Spleen (tissue), 13 donors: ENCODE data around the gene EPHX1. TPM values are rescaled to one million over a fixed set of nuclear protein-coding genes. Genes with fewer than 3 reads are reported as not detected.
"Not testable (repeated sequence)": the region's sequence is repeated elsewhere in the genome, so short reads cannot be mapped to it uniquely, and the experiment has no call there.

Experiments used
- DNase-seq: peaks from one replicate; pipeline ENCODE4 v3.0.0-alpha.2; 2020
- H3K27ac ChIP-seq, 8 donors: fragments of 200-600 bp; sonication (generic) in 7 of 8; 1 replicate in 4 of 8; 2 replicates in 4 of 8; pipeline versions ENCODE4 v1.5.0 to v1.8.0; 2016 to 2021; ENCODE audit warnings: inconsistent platforms in 4 of 8, mild to moderate bottlenecking in 4 of 8, moderate library complexity in 1 of 8
- H3K27me3 ChIP-seq, 7 donors: fragments of 200-600 bp; sonication (generic) in 6 of 7; replicated peaks in 1 of 7; 1 replicate in 4 of 7; 2 replicates in 3 of 7; pipeline versions ENCODE4 v1.5.0 to v1.8.0; 2016 to 2021; ENCODE audit warnings: inconsistent platforms in 3 of 7, mild to moderate bottlenecking in 1 of 7
- H3K36me3 ChIP-seq, 6 donors: fragments of 200-600 bp; sonication (generic) in 5 of 6; 1 replicate in 4 of 6; 2 replicates in 2 of 6; pipeline versions ENCODE4 v1.5.0 to v1.8.0; 2016 to 2021; ENCODE audit warnings: inconsistent platforms in 2 of 6
- H3K4me1 ChIP-seq, 6 donors: fragments of 200-600 bp; sonication (generic) in 5 of 6; 1 replicate in 3 of 6; 2 replicates in 3 of 6; pipeline versions ENCODE4 v1.5.0 to v1.8.0; 2016 to 2021; ENCODE audit warnings: inconsistent platforms in 3 of 6
- H3K4me3 ChIP-seq, 8 donors: fragments of 200-600 bp; sonication (generic) in 7 of 8; 1 replicate in 4 of 8; 2 replicates in 4 of 8; pipeline versions ENCODE4 v1.5.0 to v1.8.0; 2016 to 2021; ENCODE audit warnings: inconsistent platforms in 4 of 8, mild to moderate bottlenecking in 4 of 8, moderate library complexity in 2 of 8
- H3K9me3 ChIP-seq, 8 donors: fragments of 200-600 bp; sonication (generic) in 7 of 8; 1 replicate in 4 of 8; 2 replicates in 4 of 8; pipeline versions ENCODE4 v1.5.0 to v1.8.0; 2016 to 2021; ENCODE audit warnings: inconsistent platforms in 4 of 8
- POLR2A ChIP-seq, 3 donors: fragments of 450-650 bp; IDR thresholded peaks; one replicate each; pipeline ENCODE4 v1.5.1; 2017; ENCODE audit warnings: antibody characterized with exemption in 3 of 3, mild to moderate bottlenecking in 1 of 3
- POLR2AphosphoS5 ChIP-seq, 3 donors: sonication (generic); formaldehyde crosslinking; IDR thresholded peaks; one replicate each; pipeline ENCODE4 v1.5.1; 2017; ENCODE audit warnings: antibody characterized with exemption in 3 of 3
- WGBS, 5 donors: extraction: QIAGEN DNeasy Blood & Tissue Kit in 3 of 5; methylation state at CpG; one replicate each; pipeline versions ENCODE4 v1.1.5 to v1.1.7; 2013 to 2018; 5-methylcytosine and 5-hydroxymethylcytosine counted together
- intact Hi-C: fragments of 100-400 bp; cut with DNase I; formaldehyde crosslinking; loops from one replicate; pipeline ENCODE4 v1.15.0; 2023; ENCODE audit warnings: low total_unique reads
- long read RNA-seq, 2 donors: transcript quantifications; one replicate each; lab custom pipeline, GENCODE V29; 2026
- polyA plus RNA-seq, 3 donors: library from polyadenylated mRNA; stranded (reverse); fragments of 200-250 nt; gene quantifications; one replicate each; pipeline ENCODE4 v1.2.1, GENCODE V29; 2013
- total RNA-seq, 7 donors: library from RNA; depleted of rRNA in 3 of 7; stranded (reverse); fragments of >200 nt in 3 of 7; fragmentation: NEBNext Ultra II Directional in 4 of 7; extraction: Animal tissue kit (Norgen Biotek cat#: 25700) in 4 of 7; gene quantifications; one replicate each; pipeline versions ENCODE4 v1.1.0 to v1.2.1, GENCODE V29; 2016 to 2021
- TF ChIP-seq, protein P1 (sequence below), 11 experiments: fragments of 200-600 bp in 7 of 11; fragments of 450-650 bp in 4 of 11; sonication (generic) in 4 of 11; IDR thresholded peaks in 8 of 11; conservative IDR thresholded peaks in 3 of 11; 1 replicate in 7 of 11; 2 replicates in 4 of 11; pipeline versions ENCODE4 v1.4.0 to v1.8.0; 2016 to 2021; ENCODE audit warnings: antibody characterized with exemption in 11 of 11, inconsistent platforms in 4 of 11, mild to moderate bottlenecking in 1 of 11
- donor health status: healthy with polysubstance abuse.
- donor health status: DM: no; HTN: no; CAD: no; lungs with moderate emphysema.
- donor health status: DM: no; HTN: no; CAD: no.
- donor health status: Bipolar disorder and iron deficiency.
- donor health status: healthy.
- donor health status: DM: no; HTN: no; CAD: no.
- donor health status: DM: yes; HTN: yes; CAD: no.

The EPHX1 gene
- total RNA-seq: 10 to 100 TPM; 30.1 to 92.8 (median 81.4) TPM
- polyA plus RNA-seq: 10 to 100 TPM in 2 of 3 donors, 1 to 10 TPM in 1; 3.9 to 12.2 (median 10.7) TPM
- long read RNA-seq, donor 1, transcript EPHX1-201 (9 exons, 1,660 nt): major isoform, 20 of 53 reads
- long read RNA-seq, donor 1, transcript EPHX1-203 (4 exons, 567 nt): minor isoform, 11 of 53 reads
- long read RNA-seq, donor 1, partial matches to known transcripts: 20 of 53 reads
- long read RNA-seq, donor 1, other reads (novel, unspliced or antisense): 0 of 53 reads
- long read RNA-seq, donor 2, transcript EPHX1-201 (9 exons, 1,660 nt): major isoform, 13 of 18 reads
- long read RNA-seq, donor 2, partial matches to known transcripts: 0 of 18 reads
- long read RNA-seq, donor 2, other reads (novel, unspliced or antisense): 0 of 18 reads

DNA sequence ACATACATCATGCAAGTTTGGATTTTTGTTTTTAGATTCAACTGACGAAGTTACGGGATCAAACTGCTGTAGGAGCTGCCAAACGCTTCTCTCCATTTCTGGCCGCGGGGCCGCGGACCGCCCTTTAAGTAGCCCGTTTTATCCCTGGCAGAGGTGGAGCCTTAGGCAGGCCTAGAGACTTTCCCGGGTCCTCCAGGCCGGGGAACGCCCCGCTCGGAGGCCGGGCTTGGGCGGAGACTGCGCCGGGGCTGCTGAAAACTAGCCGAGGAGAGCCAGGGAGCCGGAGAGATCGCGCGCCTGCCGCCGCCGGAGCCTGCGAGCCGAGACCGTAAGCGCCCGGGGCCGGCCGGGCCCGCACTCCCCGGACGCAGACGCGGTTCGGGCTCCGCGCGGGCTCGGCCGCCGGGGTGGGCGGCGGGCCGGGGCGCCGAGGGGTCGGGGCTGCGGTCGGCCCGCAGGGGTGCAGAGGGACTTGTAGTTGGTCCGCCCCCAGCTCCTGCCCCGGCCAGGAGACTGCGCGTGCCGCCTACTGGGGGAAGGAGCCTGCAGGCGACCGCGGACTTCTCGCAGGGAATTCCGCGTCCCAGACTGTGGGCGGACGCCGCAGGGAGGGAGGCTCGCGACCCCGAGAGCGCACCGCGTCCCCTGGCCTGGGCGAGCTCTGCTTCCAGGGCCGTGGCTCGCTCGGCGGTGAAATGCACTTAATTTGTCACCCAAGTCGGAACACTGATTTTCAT, at the start of gene EPHX1:
Gene EPHX1 (plus strand): TSS at position 283 of the 737 bp plus-strand sequence. CDS start 18,606 bp downstream, outside the sequence.
- no peaks in the 10 kb centered on the region for H3K9me3 ChIP-seq
- intact Hi-C loops: no loop called here
- H3K27me3 ChIP-seq: peaks cover 0 to 15% (median 0%) of the 10 kb centered on the region in 7 donors
- 0 to 1% (median 1%) methylated on average over 26 to 80 of the region's 80 CpGs for WGBS, 5 donors
- peak; percentile 93 for DNase-seq
- H3K27ac ChIP-seq: peak within 1 kb of the TSS in 7 of 8 donors; percentile 58 to 90 (median 83)
- H3K4me1 ChIP-seq: peaks cover 21 to 65% (median 48%) of the 10 kb centered on the region in 6 donors
- TF ChIP-seq POLR2AphosphoS5 (IDR thresholded peaks at IDR 0.05) (peak; percentile 72 to 90 (median 85)), POLR2A (IDR thresholded peaks at IDR 0.05) (peak in 1 of 3 donors; percentile 81)
- TF ChIP-seq, protein P1, sequence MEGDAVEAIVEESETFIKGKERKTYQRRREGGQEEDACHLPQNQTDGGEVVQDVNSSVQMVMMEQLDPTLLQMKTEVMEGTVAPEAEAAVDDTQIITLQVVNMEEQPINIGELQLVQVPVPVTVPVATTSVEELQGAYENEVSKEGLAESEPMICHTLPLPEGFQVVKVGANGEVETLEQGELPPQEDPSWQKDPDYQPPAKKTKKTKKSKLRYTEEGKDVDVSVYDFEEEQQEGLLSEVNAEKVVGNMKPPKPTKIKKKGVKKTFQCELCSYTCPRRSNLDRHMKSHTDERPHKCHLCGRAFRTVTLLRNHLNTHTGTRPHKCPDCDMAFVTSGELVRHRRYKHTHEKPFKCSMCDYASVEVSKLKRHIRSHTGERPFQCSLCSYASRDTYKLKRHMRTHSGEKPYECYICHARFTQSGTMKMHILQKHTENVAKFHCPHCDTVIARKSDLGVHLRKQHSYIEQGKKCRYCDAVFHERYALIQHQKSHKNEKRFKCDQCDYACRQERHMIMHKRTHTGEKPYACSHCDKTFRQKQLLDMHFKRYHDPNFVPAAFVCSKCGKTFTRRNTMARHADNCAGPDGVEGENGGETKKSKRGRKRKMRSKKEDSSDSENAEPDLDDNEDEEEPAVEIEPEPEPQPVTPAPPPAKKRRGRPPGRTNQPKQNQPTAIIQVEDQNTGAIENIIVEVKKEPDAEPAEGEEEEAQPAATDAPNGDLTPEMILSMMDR (IDR thresholded peaks at IDR 0.05 in 8 of 11, conservative IDR thresholded peaks at IDR 0.05 in 3 of 11): peak in 5 of 11 experiments; percentile 22 to 42 (median 31)
- H3K4me3 ChIP-seq: peak within 1 kb of the TSS; percentile 46 to 85 (median 58)
- H3K36me3 ChIP-seq: no peaks in the 10 kb centered on the region

DNA sequence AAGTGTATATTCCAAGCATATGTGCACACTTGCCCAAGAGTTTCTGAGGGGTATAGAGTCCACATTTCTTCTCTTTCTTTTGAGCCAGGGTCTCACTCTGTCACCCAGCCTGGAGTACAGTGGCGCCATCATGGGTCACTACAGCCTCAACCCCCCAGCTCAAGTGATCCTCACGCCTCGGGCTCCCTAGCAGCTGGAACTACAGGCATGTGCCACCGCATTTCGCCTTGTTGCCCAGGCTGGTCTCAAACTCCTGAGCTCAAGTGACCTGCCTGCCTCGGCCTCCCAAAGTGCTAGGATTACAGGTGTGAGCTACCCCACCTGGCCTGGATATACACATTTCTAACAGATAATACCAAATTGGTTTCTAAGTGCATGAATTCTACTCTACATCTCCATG, 49.4 kb upstream of the EPHX1 start:
- Histone ChIP-seq H3K27me3 (no peaks in the 10 kb centered on the region), H3K27ac (no peak overlapping the region), H3K4me1 (peaks cover 16 to 49% (median 35%) of the 10 kb centered on the region in 6 donors), H3K4me3 (no peak overlapping the region), H3K36me3 (no peaks in the 10 kb centered on the region), H3K9me3 (no peaks in the 10 kb centered on the region)
- peak; percentile 63 for DNase-seq
- intact Hi-C loops: loop anchor here (10.0 kb wide), 1 partner anchor 106 kb away; the partner anchor contains the start of gene ENAH
- WGBS, 5 donors: 91 to 99% (median 94%) methylated on average over 6 of the region's 6 CpGs
- TF ChIP-seq POLR2A (IDR thresholded peaks at IDR 0.05): no peak
- TF ChIP-seq POLR2AphosphoS5 (IDR thresholded peaks at IDR 0.05): no peak
- TF ChIP-seq, protein P1 (IDR thresholded peaks at IDR 0.05 in 8 of 11, conservative IDR thresholded peaks at IDR 0.05 in 3 of 11): no peak

DNA sequence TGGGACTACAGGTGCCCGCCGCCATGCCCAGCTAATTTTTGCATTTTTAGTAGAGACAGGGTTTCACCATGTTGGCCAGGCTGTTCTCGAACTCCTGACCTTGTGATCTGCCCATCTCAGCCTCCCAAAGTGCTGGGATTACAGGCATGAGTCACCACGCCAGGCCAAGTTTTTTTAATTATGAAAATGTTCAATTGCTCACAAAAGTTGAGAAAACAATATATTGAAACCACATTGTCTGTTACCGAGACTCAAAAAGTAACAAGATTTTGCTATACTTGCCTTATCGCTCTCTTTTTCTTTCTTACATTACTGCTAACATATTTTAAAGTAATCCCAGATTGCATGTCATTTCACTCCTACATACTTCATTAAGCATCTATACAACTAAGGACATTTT, 48.5 kb upstream of the EPHX1 start:
- H3K36me3 ChIP-seq, H3K27me3 ChIP-seq, H3K9me3 ChIP-seq, H3K4me3 ChIP-seq, H3K27ac ChIP-seq: not testable (repeated sequence)
- peaks cover 18 to 47% (median 31%) of the 10 kb centered on the region in 6 donors for H3K4me1 ChIP-seq
- peak; percentile 4 for DNase-seq
- 82 to 94% (median 91%) methylated on average over 6 of the region's 6 CpGs for WGBS, 5 donors
- intact Hi-C loops: loop anchor here (10.0 kb wide), 1 partner anchor 107 kb away; the partner anchor contains the start of gene ENAH

DNA sequence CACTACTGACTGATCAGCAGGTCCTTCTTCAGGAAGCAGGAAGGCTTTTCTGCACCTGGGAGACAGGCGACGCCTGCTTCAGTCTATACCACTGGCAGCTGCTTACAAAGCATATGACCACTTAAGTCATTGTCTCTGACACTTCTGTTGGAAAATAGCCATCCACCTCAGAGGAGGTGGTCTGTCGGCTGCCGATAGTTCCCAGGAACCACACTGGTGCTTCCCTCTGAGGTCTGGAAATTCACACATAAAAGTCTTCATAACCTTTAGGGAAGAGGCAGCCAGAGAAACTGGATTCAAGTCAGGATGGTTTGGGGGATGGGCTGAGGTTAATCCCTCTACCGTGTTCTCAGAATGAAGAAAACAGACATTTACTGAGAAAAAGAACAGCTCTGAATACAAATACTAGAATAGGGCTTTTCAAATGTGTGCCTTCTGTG, 47.9 kb upstream of the EPHX1 start:
- peak overlapping the region in 1 of 8 donors; percentile 73 for H3K27ac ChIP-seq
- TF ChIP-seq, protein P1 (IDR thresholded peaks at IDR 0.05 in 8 of 11, conservative IDR thresholded peaks at IDR 0.05 in 3 of 11): no peak
- TF ChIP-seq POLR2AphosphoS5 (IDR thresholded peaks at IDR 0.05) (no peak), POLR2A (IDR thresholded peaks at IDR 0.05) (no peak)
- H3K4me1 ChIP-seq: peaks cover 21 to 48% (median 34%) of the 10 kb centered on the region in 6 donors

More for the DNA sequence above, 47.9 kb upstream of the EPHX1 start:
- H3K27me3 ChIP-seq: no peaks in the 10 kb centered on the region
- no peaks in the 10 kb centered on the region for H3K9me3 ChIP-seq
- H3K36me3 ChIP-seq: no peaks in the 10 kb centered on the region
- intact Hi-C loops: loop anchor here (10.0 kb wide), 1 partner anchor 107 kb away; the partner anchor contains the start of gene ENAH
- no peak overlapping the region for H3K4me3 ChIP-seq
- peak; percentile 23 for DNase-seq
- 86 to 93% (median 89%) methylated on average over 5 of the region's 5 CpGs for WGBS, 5 donors
